Measurements from ENCODE around the gene TMEM131.
"Not testable (repeated sequence)": the region's sequence is repeated elsewhere in the genome, so short reads cannot be mapped to it uniquely, and the experiment has no call there.

Gene TMEM131

DNA sequence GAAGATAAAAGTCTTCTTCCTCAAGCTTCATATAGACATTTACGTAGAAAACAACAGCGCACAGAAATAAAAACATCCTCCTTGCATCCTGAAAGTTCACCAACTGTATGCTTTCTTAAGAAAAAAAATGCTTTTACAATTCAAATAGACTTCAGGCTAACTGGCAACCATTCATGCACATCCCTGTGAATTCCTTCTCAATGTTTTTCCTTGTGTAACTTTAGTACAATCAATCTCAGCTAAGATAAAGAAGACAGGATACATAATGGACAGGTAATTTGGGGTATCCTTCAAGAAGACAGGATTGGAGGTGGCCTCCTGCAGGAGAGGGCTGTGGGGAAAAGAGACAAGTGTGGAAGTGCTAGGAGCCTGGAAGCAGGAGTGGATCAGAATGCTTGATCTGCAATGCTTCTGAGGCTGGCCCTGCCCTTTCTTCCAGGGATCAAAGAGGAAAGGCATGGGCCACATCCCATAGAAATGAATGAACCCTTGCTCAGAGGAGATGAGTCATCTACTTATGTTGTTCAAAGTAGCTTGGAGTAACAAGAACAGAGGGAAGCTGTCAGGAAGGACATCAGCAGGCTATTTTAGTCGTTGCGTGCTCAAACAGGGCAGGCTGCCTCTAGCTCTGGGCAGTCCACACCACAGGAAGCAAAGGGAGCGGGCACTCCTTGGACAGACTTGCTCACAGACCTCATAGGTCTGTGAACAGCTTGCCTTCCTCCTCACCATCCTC is 126.6 kb downstream of the TMEM131 start:
- peak; percentile 86 for DNase-seq (ENCODE audit: low spot score)
- FAIRE-seq = peak; percentile 58

GRCh38 chr2:97863829-97864228 is 131.9 kb downstream of the TMEM131 start:
- DNase-seq (ENCODE audit: low spot score) (no peak), FAIRE-seq (no peak)

- DNase-seq (ENCODE audit: low spot score) (no peak), FAIRE-seq (no peak)
Observed at GRCh38 chr2:97861177-97861576, 134.6 kb downstream of the TMEM131 start.

DNA sequence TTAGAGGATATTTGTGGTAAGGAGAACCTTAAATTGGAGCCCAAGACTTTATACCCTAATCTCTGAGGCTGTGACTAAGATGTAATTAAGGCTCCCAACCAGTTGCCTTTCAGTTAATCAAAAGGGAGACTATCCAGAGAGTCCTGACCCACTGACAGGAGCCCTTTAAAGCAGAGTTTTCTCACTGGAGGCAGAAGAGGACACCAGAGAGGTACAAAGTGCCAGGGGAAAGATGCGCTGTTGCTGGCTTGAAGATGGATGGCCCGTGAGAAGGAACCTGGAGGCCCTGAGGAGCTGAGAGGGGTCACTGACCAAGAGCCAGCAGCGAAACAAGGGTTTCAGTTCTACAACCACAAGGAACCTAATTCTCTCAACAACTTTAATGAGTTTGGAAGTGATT is 137.3 kb downstream of the TMEM131 start:
- DNase-seq (ENCODE audit: low spot score) = no peak
- FAIRE-seq = no peak

GRCh38 chr2:97857553-97857952 is 138.2 kb downstream of the TMEM131 start:
- DNase-seq (ENCODE audit: low spot score) (no peak), FAIRE-seq (no peak)

- not testable (repeated sequence) for DNase-seq (ENCODE audit: low spot score); FAIRE-seq
Observed at GRCh38 chr2:97853057-97853456, 142.7 kb downstream of the TMEM131 start.

- DNase-seq (ENCODE audit: low spot score) = no peak
- no peak for FAIRE-seq
Observed at GRCh38 chr2:97851172-97851571, 144.6 kb downstream of the TMEM131 start.

GRCh38 chr2:97849881-97850528 is 145.7 kb downstream of the TMEM131 start:
- DNase-seq (ENCODE audit: low spot score) = peak; percentile 17

DNA sequence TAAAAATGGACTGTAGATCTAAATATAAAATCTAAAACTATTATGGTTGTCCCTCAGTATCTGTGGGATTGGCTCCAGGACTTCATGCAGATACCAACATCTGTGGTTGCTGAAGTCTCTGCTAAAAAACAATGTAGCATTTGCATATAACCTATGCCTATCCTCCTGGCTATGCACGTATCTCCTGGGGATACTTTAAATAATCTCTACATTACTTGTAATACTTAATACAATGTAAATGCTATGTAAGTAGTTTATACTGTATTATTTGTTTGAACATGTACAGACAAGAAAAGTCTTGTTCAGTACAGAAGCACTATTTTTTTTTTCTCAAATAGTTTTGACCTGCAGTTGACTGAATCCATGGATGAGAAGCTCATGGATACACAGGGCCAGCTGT is 147.4 kb downstream of the TMEM131 start:
- FAIRE-seq = no peak
- DNase-seq (ENCODE audit: low spot score) = no peak

More at GRCh38 chr2:97849881-97850528, 145.7 kb downstream of the TMEM131 start:
- no peak for FAIRE-seq

DNA sequence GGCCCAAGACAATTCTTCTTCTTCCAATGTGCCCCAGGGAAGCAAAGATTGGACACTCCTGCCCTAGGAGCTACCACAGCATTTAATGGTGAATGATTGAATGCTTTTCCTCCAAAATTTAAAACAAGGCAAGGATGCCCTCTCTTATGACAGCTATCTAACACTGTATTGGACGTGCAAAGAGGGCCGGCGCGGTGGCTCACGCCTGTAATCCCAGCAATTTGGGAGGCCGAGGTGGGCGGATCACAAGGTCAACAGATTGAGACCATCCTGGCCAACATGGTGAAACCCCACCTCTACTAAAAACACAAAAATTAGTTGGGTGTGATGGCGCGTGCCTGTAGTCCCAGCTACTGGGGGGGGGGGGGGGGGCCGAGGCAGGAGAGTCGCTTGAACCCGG is 149.0 kb downstream of the TMEM131 start:
- FAIRE-seq; DNase-seq (ENCODE audit: low spot score): not testable (repeated sequence)

GRCh38 chr2:97845818-97846217 is 149.9 kb downstream of the TMEM131 start:
- DNase-seq (ENCODE audit: low spot score) (no peak), FAIRE-seq (no peak)

GRCh38 chr2:97845133-97845532 is 150.6 kb downstream of the TMEM131 start:
- DNase-seq (ENCODE audit: low spot score) = no peak
- no peak for FAIRE-seq

DNA sequence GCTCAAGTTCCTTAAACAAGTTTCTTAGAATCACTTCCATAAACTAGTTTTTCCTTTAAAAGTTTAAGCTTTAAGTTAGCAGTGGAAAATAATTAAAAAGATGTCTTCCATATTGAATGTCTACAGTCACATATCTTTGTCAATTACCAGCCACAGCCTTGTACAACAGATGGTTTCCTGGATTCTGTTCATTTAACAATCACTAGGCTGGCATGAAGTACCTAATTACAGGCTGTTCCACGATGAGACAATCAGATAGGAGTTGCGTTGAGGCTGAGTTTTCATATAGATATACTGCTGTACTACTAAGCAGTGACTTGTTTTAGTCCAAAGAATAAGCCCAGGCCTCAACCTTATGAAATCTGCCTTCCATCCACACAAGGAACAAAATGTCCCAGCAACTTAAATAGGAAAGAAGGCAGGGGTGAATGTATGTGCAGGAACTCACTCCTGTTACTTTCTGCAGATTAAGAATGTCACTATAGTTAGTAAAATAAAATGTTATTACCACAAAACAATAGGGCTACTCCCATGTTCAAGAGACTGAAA is 151.4 kb downstream of the TMEM131 start:
- FAIRE-seq (no peak), DNase-seq (ENCODE audit: low spot score) (no peak)

GRCh38 chr2:97840198-97840597 is 155.6 kb downstream of the TMEM131 start:
- DNase-seq (ENCODE audit: low spot score) (no peak), FAIRE-seq (peak; percentile 87)

GRCh38 chr2:97834610-97835009 is 161.1 kb downstream of the TMEM131 start:
- no peak for FAIRE-seq
- no peak for DNase-seq (ENCODE audit: low spot score)

DNA sequence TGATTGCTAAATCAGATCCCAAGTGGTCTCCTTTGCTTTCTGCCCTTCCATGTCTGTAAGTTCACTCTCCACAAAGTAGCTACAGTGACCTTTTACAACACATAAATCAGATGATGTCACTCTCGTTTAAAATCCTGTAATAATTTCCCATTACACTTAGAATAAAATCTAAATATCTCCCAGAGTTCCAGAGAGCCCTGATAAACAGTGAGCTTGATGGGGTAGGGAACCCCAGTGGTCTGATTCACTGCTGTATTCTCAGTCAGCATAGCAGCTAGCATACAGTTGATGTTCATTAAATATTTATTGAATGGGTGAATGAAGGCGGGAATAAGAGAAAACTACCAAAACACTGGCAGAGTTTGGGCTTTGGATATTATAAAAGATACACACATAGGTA is 164.6 kb downstream of the TMEM131 start:
- DNase-seq (ENCODE audit: low spot score) = no peak
- no peak for FAIRE-seq

GRCh38 chr2:97829255-97829654 is 166.5 kb downstream of the TMEM131 start:
- not testable (repeated sequence) for DNase-seq (ENCODE audit: low spot score); FAIRE-seq

DNA sequence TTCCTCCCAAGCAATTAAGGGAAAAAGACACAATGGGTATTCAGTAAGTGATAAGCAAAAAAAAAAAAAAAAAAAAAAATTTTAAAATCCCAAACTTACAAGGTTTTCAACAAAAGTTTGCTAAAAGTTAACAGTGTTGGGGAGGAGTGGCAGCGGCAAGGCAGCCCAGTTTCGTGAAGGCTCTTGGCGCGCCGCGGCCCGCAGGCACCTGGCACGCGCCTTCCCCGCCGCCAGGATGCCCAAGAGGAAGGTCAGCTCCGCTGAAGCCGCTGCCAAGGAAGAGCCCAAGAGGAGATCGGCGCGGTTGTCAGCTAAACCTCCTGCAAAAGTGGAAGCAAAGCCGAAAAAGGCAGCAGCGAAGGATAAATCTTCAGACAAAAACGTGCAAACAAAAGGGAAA is 168.7 kb downstream of the TMEM131 start:
- not testable (repeated sequence) for DNase-seq (ENCODE audit: low spot score); FAIRE-seq

GRCh38 chr2:97826266-97826847 is 169.4 kb downstream of the TMEM131 start:
- FAIRE-seq; DNase-seq (ENCODE audit: low spot score): not testable (repeated sequence)

GRCh38 chr2:97824011-97824410 is 171.7 kb downstream of the TMEM131 start:
- DNase-seq (ENCODE audit: low spot score); FAIRE-seq: not testable (repeated sequence)

DNA sequence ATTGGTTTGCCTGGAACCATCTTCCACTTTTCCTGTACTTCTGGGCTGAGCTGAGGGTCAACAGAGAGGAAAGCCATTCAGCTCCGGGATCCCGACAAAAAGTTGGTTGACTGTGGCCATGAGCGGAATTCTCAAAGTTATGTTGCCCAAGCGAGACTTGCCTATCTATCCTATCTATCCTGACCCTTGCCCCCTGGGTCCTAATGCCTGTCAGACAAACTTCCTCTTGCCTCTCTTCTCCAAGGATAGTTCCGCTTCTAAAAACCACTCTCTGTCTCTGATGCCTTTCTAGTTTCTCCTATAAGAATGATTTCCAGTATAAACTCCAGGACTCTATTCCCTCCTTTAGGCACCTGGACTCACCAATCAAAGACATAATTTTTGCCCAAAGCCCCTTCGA is 173.9 kb downstream of the TMEM131 start:
- not testable (repeated sequence) for DNase-seq (ENCODE audit: low spot score); FAIRE-seq

GRCh38 chr2:97819754-97820153 is 176.0 kb downstream of the TMEM131 start:
- DNase-seq (ENCODE audit: low spot score) = no peak
- FAIRE-seq = no peak

All from urothelium cell line (cell line).